ENCODE results near the gene SPATA24.

Gene SPATA24

GRCh38 chr5:139407517-139407916, 3.6 kb upstream of the SPATA24 start:
- no peak overlapping the region for H3K4me3 ChIP-seq (ENCODE audit: low read depth, low read length)
- no peak for TF ChIP-seq CTCF (IDR thresholded peaks at IDR 0.05; ENCODE audit: low read depth, low read length)

- TF ChIP-seq CTCF (IDR thresholded peaks at IDR 0.05; ENCODE audit: low read depth, low read length) = no peak
- no peak overlapping the region for H3K4me3 ChIP-seq (ENCODE audit: low read depth, low read length)
Observed at GRCh38 chr5:139406963-139407362, 3.1 kb upstream of the SPATA24 start.

- TF ChIP-seq CTCF (IDR thresholded peaks at IDR 0.05; ENCODE audit: low read depth, low read length) = no peak
- peak overlapping the region; percentile 66 for H3K4me3 ChIP-seq (ENCODE audit: low read depth, low read length)
Observed at GRCh38 chr5:139404484-139404840, 573 bp upstream of the SPATA24 start.

GRCh38 chr5:139403418-139403786, 487 bp downstream of the SPATA24 start:
- TF ChIP-seq CTCF (IDR thresholded peaks at IDR 0.05; ENCODE audit: low read depth, low read length) = no peak
- H3K4me3 ChIP-seq (ENCODE audit: low read depth, low read length) = peak overlapping the region; percentile 66

- no peak overlapping the region; the same call in 1 of the 2 replicates for H3K4me3 ChIP-seq (ENCODE audit: low read depth, low read length)
- TF ChIP-seq CTCF (IDR thresholded peaks at IDR 0.05; ENCODE audit: low read depth, low read length) = peak; percentile 21; the same call in 1 of the 2 replicates
Observed at GRCh38 chr5:139402561-139403158, 1.2 kb downstream of the SPATA24 start.

- no peak for TF ChIP-seq CTCF (IDR thresholded peaks at IDR 0.05; ENCODE audit: low read depth, low read length)
- no peak overlapping the region for H3K4me3 ChIP-seq (ENCODE audit: low read depth, low read length)
Observed at GRCh38 chr5:139401546-139401945, 2.3 kb downstream of the SPATA24 start.

GRCh38 chr5:139399501-139400121, 4.3 kb downstream of the SPATA24 start:
- no peak overlapping the region for H3K4me3 ChIP-seq (ENCODE audit: low read depth, low read length)
- TF ChIP-seq CTCF (IDR thresholded peaks at IDR 0.05; ENCODE audit: low read depth, low read length) = no peak
